GM18505 (cell line): Measurements from ENCODE around the gene ZNF438.

Source experiments
- ATAC-seq: cut with Tn5 transposase; IDR thresholded peaks from one replicate; pipeline ENCODE4 v1.9.1; 2021; ENCODE audit not compliant: unreplicated experiment
- POLR2A ChIP-seq: IDR thresholded peaks from 4 replicates; pipeline ENCODE4 v1.6.1; 2011; ENCODE audit warnings: borderline replicate concordance; ENCODE audit not compliant: insufficient read depth, insufficient read length; ENCODE audit errors: extremely low read depth

ZNF438 gene

DNA sequence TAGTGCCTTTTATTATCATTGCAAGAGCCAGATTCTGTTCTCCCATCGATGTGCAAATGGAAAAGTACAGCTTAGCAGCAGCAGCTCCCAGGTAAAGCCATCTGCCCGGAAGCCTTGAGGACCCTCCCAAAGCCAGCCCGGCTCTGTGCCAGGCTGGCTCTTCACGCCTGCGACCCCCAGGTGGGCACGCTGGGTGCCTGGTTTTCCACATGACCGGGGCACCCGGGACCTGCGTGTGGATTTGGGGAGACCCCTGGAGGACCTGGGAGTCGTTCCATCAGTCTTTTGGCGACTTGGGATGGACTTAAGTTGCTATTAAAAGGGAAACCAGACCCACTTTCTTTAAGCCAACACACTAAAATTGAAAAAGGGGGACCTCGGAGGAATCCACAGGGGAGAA is 196.5 kb downstream of the ZNF438 start:
- ATAC-seq: no peak
- no peak for TF ChIP-seq POLR2A

DNA sequence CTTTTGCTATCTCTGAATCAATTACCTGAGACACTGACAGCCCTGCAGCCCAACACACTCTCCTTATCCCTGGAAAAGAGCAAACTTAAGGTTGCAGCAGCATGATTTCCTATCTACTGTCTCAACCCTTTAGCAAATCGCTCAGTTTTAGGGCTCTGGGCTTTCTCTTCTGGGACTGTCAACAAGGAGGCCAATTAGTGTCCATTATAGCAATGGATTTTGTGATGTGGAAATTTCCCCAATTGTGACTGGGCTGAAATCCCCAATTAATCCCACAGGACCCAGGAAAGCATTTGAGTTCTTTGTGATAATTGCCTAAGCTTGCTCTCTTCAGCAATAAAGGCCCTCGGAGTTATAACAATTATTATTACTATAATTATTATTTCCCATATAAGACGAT is 197.0 kb downstream of the ZNF438 start:
- no peak for TF ChIP-seq POLR2A
- no peak for ATAC-seq

DNA sequence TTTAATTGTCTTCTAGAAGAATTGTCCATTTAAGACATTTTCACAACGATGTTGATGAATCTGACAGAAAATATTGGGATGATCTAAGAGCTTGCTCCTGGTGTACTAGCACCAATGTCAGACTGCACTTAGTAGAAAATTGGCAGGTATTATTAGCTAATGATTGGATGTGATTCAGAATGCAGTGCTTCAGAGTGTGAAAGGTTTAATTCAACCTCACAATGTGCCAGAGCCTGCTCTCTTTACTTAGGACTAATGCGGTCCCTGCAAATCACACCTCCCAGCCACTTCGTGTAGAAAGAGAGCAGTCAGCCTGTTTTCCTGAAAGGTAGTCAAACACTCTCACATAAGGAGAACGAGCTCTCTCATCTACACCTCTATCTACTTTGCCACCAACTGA is 197.5 kb downstream of the ZNF438 start:
- TF ChIP-seq POLR2A: no peak
- ATAC-seq: no peak

DNA sequence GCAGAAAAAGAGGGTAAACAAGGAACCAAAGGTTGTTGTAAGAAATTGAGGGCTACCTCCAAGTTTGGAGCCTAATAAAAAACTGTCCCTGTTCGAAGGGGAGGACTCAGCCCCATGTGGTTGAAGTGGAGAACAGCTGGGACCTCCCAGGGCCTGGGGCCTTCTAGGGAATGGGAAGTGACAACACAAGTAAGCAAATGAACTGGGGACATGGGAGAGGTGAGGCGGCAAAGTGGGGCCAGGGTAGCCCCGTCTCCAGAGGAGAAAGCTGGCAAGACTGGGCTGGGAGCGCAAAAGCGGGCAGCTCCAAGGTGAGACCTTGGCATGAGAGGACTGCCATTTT is 198.1 kb downstream of the ZNF438 start:
- TF ChIP-seq POLR2A: no peak
- no peak for ATAC-seq

DNA sequence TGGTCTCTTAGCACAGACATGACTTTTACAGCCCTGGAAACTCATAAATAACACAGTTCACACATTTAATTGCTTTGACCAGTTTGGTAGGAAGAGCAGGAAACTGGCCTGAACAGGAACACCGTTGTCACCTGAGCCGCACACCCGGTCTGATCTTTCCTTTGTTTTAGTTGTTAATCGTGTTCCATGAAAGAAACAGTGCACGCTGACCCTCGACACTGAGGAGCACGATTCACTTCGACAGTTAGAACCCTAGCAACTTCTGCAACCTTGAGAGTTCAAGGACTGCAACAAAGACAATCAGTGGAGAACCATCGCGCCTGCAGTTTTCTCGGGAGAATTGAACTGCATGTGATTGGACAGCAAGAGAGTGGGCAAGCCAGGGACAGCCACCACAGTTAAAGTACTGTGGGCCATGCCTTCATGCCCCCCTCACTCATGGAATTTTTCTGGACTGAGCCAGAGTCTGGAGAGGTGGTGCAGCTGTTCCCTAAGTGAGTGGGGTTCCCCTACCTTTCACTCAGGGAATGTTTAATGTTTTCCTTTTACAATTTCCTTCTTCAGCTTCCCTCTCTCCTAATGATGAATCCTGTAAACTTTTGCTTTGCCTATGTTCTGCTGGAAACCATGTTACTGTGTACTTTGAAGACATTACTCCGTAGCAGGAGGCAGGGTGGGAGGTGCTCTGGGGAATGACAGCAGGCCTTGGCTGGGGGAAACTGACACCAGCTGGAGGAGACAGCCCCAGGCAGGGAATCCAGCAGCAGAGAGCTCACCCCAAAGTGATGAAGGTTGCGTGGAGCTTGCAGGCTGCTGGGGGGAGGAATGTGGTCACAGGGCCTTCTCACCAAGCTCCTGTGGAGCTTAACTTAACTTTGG is 198.7 kb downstream of the ZNF438 start:
- ATAC-seq: no peak
- TF ChIP-seq POLR2A: no peak

DNA sequence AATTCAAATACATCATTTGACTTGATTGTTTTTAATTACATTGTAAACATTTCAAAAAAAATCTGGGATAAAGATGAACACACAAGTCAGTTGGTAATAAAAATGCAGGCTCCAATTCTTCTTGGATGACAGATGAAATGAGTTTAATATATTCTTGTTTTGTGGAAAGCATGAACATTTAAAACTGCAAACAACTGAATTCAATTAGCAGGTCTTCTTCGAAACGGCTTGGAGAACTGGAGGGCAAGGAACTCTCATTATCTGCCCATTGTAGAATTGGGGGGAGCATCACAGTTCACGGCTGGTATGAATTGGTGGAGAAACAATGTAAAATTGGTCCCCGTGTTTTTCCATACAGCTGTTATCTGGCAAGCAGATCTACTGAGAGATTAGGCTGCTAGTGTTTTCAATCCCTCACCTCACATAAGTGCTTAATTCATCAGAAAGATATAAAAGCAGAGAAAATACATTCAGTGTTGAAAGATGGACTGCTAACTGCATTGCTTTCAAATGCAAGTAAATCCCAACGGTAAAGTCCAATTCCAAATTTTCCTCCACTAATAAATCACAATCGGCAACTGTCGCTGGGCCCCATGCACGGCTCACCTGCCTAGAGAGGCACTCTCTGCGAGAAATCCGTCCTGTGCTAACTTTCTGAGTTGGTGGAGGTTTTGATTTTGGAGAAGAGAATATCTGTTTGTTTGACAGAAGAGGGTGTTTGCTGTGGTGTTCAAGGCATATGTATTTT is 199.5 kb downstream of the ZNF438 start:
- ATAC-seq: no peak
- no peak for TF ChIP-seq POLR2A

DNA sequence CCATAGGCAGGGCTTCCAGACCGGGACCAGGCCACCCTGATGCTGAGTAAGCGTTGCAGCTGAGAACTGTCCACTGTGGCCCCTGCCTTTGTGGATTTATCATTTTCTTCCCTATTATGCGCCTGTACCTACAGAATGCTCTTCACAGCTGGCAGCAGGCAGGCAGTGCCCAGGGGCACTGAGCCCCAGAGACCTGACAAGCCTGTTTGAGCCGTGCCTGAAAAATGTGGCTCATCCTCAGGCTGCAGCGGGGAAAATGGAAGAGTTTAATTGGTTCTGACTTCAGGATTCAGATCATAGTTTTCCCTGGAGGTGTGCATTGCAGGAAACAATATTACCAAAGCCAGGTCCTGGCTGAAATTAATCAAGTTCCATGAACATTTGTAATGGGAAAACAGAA is 200.2 kb downstream of the ZNF438 start:
- ATAC-seq: no peak
- no peak for TF ChIP-seq POLR2A

DNA sequence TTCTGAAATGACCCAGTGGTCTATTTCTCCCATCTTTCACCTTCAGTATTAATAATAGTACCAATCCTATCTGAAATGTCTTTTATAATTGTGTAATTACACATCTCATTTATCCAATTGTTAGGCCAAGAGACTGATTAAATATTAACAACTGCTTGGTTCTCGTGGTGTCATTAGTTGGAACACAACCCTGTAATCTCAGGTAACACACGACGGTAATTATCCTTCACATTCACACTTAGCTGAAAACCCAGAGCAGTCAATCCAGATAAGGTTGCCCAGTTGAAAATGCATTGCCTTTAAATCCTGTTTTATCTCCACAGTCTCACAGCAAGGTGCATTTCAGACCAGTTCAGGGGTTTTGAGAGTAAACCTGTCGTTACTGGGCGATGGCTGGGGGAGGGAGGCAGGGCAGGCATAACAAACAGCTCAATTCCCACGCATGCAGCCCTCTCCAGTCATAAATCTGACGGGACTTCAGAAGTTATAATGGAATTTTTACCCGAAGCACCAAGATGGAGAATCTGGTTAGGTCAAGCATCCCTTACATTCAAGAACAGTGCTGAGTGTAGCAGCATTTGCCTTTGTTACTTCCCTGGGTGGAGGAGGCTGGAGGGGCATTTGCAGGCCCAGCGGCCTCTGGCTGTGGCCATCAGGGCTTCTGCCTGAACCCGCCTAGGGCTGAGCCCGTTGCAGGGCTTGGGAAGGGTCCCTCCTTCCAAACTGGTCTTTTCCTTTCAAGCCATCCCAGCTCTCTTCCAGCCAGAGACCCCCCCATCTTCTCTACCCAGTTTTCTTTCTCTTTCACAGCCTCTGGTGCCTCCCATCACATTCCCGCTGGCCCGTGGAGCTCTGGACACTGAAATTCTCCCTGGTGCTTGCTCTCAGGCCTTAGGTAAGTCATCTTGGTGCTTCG is 201.1 kb downstream of the ZNF438 start:
- ATAC-seq: no peak
- TF ChIP-seq POLR2A: no peak

DNA sequence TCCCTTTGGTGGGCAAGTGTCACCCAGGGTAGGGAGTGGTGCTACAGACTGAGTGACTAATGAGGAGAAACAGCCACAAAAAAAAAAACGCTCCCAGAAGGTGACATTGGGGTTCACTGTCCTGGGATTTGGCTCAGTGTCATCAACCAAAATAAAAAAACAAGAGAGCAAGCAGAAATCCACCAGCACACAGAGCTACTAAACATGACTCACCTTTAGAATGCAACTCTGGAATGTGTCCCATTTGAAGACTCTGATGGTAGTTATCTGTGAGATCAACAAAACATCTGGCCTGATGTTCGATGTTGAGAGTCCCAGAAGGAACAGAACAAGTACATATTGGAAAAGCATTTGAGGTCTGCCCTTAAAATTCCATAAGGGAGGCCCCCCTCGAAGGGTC is 201.8 kb downstream of the ZNF438 start:
- no peak for TF ChIP-seq POLR2A
- ATAC-seq: no peak

DNA sequence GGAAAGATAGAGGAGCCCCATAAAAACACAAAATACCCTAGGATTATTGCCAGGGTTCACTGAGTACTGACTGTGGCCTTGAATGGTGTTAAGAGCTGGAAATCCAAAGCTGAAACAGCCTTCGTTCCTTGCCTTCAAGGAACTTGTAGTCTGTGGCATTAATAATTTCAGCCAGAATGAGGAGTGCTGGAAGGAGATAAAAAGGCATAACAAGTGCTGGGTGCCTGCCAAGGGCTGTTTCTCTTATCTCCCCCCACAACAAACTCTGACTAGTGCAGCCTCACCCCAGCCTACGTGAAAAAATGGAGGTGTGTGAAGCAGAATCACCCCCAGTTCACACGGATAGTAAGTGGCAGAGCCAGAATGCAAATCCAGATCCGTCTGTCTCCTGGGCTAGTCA is 203.0 kb downstream of the ZNF438 start:
- ATAC-seq: no peak

DNA sequence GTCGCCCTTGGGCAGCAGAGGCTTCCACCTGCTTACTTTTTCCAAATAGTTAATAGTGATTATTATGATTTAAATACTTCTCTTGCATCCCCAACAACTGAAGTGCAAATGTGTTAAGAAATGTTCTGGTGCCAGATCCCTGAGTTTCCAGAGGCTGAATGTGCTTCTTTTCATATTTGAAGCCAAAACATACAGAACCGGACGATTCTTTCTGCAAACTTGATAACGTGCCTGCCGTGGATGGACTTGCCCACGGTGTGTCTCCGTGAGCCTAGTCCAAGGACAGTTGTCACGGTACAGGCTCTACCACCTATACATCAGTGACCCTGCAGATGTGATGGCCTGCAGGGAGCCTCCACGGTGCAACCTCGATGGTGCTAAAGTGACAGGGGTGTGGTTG is 203.5 kb downstream of the ZNF438 start:
- TF ChIP-seq POLR2A: no peak
- no peak for ATAC-seq

More for the DNA sequence above, 203.0 kb downstream of the ZNF438 start:
- TF ChIP-seq POLR2A: no peak

DNA sequence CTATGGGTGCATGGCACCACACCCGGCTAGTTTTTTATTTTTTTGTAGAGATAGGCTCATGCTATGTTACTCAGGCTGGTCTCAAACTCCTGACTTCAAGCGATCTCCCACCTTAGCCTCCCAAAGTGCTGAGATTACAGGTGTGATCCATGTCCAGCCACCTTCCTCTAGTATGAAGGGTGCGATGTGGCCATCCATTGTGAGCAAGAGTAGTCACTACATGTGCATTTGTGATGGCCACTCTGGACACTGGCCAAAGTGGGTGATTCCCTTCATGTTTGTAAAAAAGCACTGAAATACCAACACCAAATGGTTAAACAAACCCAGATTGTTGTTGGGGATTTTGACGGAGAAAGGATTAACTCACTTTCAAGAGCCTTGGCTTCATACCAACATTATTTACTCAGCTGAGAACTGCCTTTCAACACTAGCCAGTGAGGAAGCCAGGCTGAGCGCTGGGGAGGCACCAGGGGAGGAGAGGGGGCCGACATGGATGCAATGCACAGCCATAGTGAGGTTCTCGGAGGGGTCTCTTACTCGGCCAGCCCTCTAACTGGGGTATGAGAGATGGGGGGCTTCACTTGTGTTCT is 204.0 kb downstream of the ZNF438 start:
- ATAC-seq: no peak
- no peak for TF ChIP-seq POLR2A

DNA sequence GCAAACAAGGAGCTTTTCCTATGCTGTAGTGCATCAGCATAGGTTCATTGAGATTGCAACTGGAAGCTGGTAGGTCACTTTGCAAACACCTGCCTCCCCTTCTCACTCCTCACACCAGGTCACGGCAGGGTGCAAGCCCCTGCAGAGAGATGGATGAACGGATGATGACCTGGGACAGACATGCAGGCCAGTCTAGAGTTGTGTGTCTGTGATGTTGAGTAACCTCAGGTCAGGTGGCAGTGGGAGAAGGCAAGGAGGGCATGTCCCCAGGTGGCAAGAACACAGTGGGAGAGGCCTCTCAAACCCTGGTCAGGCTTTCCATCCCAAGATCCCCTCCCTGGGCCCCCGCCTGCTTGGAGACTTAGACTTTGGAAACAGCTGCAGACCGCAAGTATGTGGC is 205.0 kb downstream of the ZNF438 start:
- ATAC-seq: no peak

More for the DNA sequence above, 205.0 kb downstream of the ZNF438 start:
- TF ChIP-seq POLR2A: no peak
